Mesendoderm (in vitro differentiated cells): ENCODE results near the gene NT5DC1.
A peak's percentile ranks its signal among the peaks of the same experiment; 100 is the strongest.

Experiments
- DNase-seq: peaks from one replicate; pipeline ENCODE4 v3.0.0; 2013
- H2AK5ac ChIP-seq: 2 replicates; pipeline ENCODE4 v1.6.1; 2013; ENCODE audit warnings: low read length, inconsistent platforms
- H2BK120ac ChIP-seq: 2 replicates; pipeline ENCODE4 v1.6.1; 2013; ENCODE audit warnings: low read depth, mild to moderate bottlenecking, low read length, moderate library complexity, mixed read lengths
- H2BK15ac ChIP-seq: replicated peaks from 2 replicates; pipeline ENCODE4 v1.6.1; 2013; ENCODE audit warnings: low read depth, mild to moderate bottlenecking, moderate library complexity
- H2BK5ac ChIP-seq: 2 replicates; pipeline ENCODE4 v1.6.1; 2013; ENCODE audit warnings: low read length, inconsistent platforms
- H3K18ac ChIP-seq: 2 replicates; pipeline ENCODE4 v1.6.1; 2013; ENCODE audit warnings: mild to moderate bottlenecking, low read length, mixed read lengths
- H3K23ac ChIP-seq: one replicate; pipeline ENCODE4 v1.6.1; 2013; ENCODE audit warnings: low read length
- H3K27ac ChIP-seq: 2 replicates; pipeline ENCODE4 v1.5.1; 2013; ENCODE audit warnings: low read depth, mild to moderate bottlenecking, inconsistent platforms, low read length, moderate library complexity
- H3K27me3 ChIP-seq: 2 replicates; pipeline ENCODE4 v1.6.1; 2013; ENCODE audit warnings: low read length, control low read depth, mild to moderate bottlenecking, inconsistent platforms; ENCODE audit not compliant: insufficient read depth, poor library complexity
- H3K36me3 ChIP-seq: 2 replicates; pipeline ENCODE4 v1.6.1; 2013; ENCODE audit warnings: low read length, inconsistent platforms; ENCODE audit not compliant: control insufficient read depth, insufficient read depth
- H3K4ac ChIP-seq: one replicate; pipeline ENCODE4 v1.6.1; 2013; ENCODE audit warnings: low read depth, mild to moderate bottlenecking, low read length, moderate library complexity
- H3K4me1 ChIP-seq: 2 replicates; pipeline ENCODE4 v1.6.1; 2013; ENCODE audit warnings: low read depth, low read length, inconsistent platforms; ENCODE audit not compliant: control insufficient read depth
- H3K4me2 ChIP-seq: 2 replicates; pipeline ENCODE4 v1.6.1; 2013; ENCODE audit warnings: low read length
- H3K4me3 ChIP-seq: 2 replicates; pipeline ENCODE4 v1.5.1; 2013; ENCODE audit warnings: mild to moderate bottlenecking, low read length
- H3K56ac ChIP-seq: one replicate; pipeline ENCODE4 v1.6.1; 2013; ENCODE audit warnings: low read length
- H3K79me1 ChIP-seq: 2 replicates; pipeline ENCODE4 v1.6.1; 2013; ENCODE audit warnings: low read length, inconsistent platforms
- H3K79me2 ChIP-seq: 2 replicates; pipeline ENCODE4 v1.6.1; 2013; ENCODE audit warnings: mild to moderate bottlenecking, low read length; ENCODE audit not compliant: control insufficient read depth, insufficient read depth
- H3K9ac ChIP-seq: 2 replicates; pipeline ENCODE4 v1.6.1; 2013; ENCODE audit warnings: low read length, inconsistent platforms
- H4K5ac ChIP-seq: one replicate; pipeline ENCODE4 v1.6.1; 2013; ENCODE audit warnings: low read length
- H4K8ac ChIP-seq: one replicate; pipeline ENCODE4 v1.6.1; 2013; ENCODE audit warnings: low read depth, mild to moderate bottlenecking, control low read depth, low read length, moderate library complexity
- WGBS: extraction: QIAGEN DNeasy Blood & Tissue Kit; methylation state at CpG from one replicate; pipeline ENCODE4 v1.1.7; 2013; ENCODE audit warnings: low lambda C conversion rate, missing lambda C conversion rate; ENCODE audit not compliant: insufficient coverage; ENCODE audit errors: extremely low coverage; 5-methylcytosine and 5-hydroxymethylcytosine counted together

The NT5DC1 gene

DNA sequence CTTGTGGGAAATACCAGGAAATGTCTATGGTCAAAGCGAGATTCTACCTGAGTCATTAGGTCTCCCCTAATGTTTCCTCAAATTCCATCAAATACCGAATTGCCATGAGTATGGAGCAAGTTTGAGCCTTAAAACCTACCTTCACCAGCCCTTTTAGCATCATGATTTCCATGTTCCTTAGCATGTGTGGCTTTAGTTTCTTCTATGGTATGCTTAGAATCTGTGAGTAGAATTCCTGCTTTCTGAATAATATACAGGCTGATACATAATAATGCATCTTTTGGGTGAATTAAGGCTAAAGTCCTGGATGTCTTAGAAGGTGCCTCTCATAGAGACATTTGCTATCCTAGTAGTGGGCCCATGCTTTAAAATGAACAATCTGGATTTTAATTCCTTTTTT is 121.3 kb downstream of the NT5DC1 start:
- Histone ChIP-seq H3K18ac (no peak overlapping the region), H3K4me3 (no peak overlapping the region), H3K4me2 (no peak overlapping the region), H2BK15ac (no peak overlapping the region), H3K4me1 (peaks cover 4% of the 10 kb centered on the region), H3K79me1 (no peaks in the 10 kb centered on the region), H3K4ac (no peak overlapping the region), H4K8ac (no peak overlapping the region), H3K79me2 (no peaks in the 10 kb centered on the region), H3K23ac (no peak overlapping the region), H4K5ac (no peak overlapping the region), H3K27me3 (no peaks in the 10 kb centered on the region), H2BK5ac (no peak overlapping the region), H2BK120ac (no peak overlapping the region), H3K27ac (no peak overlapping the region), H2AK5ac (no peak overlapping the region), H3K9ac (no peak overlapping the region), H3K56ac (no peak overlapping the region), H3K36me3 (no peaks in the 10 kb centered on the region)
- no CpG with 5 or more reads among the region's 2 CpGs for WGBS
- no peak for DNase-seq

DNA sequence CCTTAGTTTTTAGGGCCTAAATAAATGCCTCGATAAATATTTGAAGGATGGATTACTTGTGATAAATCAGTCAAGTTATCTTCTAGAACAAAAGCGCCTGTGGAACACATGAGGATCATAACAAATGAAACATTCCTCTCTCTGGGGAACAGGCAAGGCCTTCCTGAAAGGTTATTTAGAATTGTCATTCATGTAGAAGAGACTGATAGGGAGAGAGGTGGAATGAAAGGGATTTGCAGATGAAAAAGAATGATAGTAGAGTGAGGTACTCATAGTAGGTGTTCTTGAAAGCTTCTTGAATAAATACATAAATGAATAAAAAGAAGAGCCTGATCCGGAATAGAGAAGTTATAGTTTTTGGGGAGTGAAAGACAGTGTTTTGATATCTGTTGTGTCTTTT is 122.7 kb downstream of the NT5DC1 start:
- Histone ChIP-seq H3K79me2 (no peaks in the 10 kb centered on the region), H2BK5ac (no peak overlapping the region), H3K4me2 (no peak overlapping the region), H3K56ac (no peak overlapping the region), H2AK5ac (no peak overlapping the region), H3K4me3 (no peak overlapping the region), H3K79me1 (no peaks in the 10 kb centered on the region), H3K4ac (no peak overlapping the region), H3K36me3 (no peaks in the 10 kb centered on the region), H3K27me3 (no peaks in the 10 kb centered on the region), H4K8ac (no peak overlapping the region), H3K27ac (no peak overlapping the region), H3K18ac (no peak overlapping the region), H4K5ac (no peak overlapping the region), H3K4me1 (peaks cover 4% of the 10 kb centered on the region), H3K9ac (no peak overlapping the region), H2BK15ac (no peak overlapping the region), H3K23ac (no peak overlapping the region), H2BK120ac (no peak overlapping the region)
- no peak for DNase-seq
- no CpG with 5 or more reads among the region's 3 CpGs for WGBS

DNA sequence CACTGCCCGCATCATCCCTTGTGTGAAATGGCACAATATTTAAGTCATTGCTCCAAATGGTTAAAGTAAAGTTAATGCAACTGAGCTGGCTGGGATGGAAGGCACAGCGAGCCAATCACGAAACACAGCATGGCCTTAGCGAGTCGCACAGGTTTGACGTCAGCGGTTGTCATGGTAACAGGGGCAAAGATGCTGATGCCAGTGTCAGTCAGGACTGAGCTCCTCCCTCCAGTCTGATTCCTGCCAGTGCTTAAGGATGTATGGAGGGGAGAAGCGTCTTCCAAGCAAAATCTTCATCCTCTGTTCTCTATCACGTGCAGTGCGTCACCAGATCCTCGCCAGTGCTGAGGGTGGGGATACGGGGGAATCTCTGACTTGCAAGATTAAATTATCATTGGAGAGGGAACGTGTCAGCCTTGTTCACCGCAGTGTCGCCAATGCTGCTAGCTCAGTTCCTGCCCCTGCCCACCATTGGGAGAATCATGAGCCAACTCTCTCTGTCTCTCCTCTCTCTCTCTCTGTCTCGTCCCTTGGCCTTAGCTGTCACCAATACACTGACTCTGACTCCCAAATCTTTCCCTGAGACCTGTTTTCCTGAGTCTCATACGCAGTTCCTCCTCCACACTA is 128.7 kb downstream of the NT5DC1 start:
- H3K23ac ChIP-seq, result no peak overlapping the region
- H3K18ac ChIP-seq, result no peak overlapping the region
- H4K8ac ChIP-seq, result no peak overlapping the region
- H3K4ac ChIP-seq, result no peak overlapping the region
- no peaks in the 10 kb centered on the region for H3K79me2 ChIP-seq
- no peaks in the 10 kb centered on the region for H3K27me3 ChIP-seq
- no peak overlapping the region for H2AK5ac ChIP-seq
- H3K9ac ChIP-seq, result no peak overlapping the region
- H3K27ac ChIP-seq, result no peak overlapping the region
- no peak overlapping the region for H3K4me2 ChIP-seq
- H3K4me3 ChIP-seq, result no peak overlapping the region
- DNase-seq, result peak; percentile 99
- H3K36me3 ChIP-seq, result no peaks in the 10 kb centered on the region
- H3K56ac ChIP-seq, result no peak overlapping the region
- H3K4me1 ChIP-seq, result no peaks in the 10 kb centered on the region
- H2BK120ac ChIP-seq, result no peak overlapping the region
- no CpG with 5 or more reads among the region's 17 CpGs for WGBS
- no peaks in the 10 kb centered on the region for H3K79me1 ChIP-seq
- no peak overlapping the region for H2BK5ac ChIP-seq
- no peak overlapping the region for H2BK15ac ChIP-seq
- no peak overlapping the region for H4K5ac ChIP-seq

DNA sequence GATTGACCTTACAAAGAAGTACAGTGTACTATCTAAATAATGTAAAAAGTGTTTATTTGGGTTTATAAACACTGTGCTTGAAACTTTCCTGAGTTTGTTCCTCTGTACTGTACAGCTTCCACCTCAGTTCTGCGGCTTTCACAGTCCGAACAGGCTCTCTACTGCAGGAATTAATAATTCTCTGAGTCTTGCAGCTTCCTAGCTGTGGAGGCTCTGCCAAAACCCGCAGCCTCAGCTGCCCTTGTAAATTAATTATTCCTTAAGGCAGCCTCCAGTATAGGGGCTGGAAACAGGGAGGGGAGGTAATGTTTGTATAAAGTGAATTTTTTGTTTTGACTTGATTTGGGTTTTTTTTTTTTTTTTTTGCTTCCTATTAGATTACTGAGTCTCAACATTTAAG is 134.0 kb downstream of the NT5DC1 start:
- Histone ChIP-seq H3K79me2 (no peaks in the 10 kb centered on the region), H3K27me3 (no peaks in the 10 kb centered on the region), H3K23ac (no peak overlapping the region), H3K56ac (no peak overlapping the region), H3K27ac (no peak overlapping the region), H4K8ac (no peak overlapping the region), H2BK120ac (no peak overlapping the region), H3K4me1 (no peaks in the 10 kb centered on the region), H2AK5ac (no peak overlapping the region), H3K4ac (no peak overlapping the region), H2BK5ac (no peak overlapping the region), H3K4me3 (no peak overlapping the region), H3K18ac (no peak overlapping the region), H3K79me1 (no peaks in the 10 kb centered on the region), H3K36me3 (no peaks in the 10 kb centered on the region), H3K4me2 (no peak overlapping the region), H2BK15ac (no peak overlapping the region), H3K9ac (no peak overlapping the region), H4K5ac (no peak overlapping the region)
- no peak for DNase-seq
- no CpG with 5 or more reads among the region's 3 CpGs for WGBS

DNA sequence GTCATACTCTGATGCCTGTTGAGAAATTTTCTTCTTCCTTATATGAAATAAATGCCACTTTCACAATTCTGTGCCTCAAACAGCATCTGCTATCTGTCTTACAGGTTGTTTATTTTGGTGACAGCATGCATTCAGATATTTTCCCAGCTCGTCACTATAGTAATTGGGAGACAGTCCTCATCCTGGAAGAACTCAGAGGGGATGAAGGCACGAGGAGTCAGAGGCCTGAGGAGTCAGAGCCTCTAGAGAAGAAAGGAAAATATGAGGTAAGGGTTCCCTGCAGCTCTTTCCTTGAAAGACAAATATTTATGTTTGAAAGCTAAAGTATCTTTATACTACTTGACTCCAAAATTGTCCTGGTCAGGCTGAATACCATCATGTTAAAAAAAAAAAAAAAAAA is 137.4 kb downstream of the NT5DC1 start:
- Histone ChIP-seq H3K27me3 (no peaks in the 10 kb centered on the region), H3K79me2 (no peaks in the 10 kb centered on the region), H3K36me3 (no peaks in the 10 kb centered on the region), H4K8ac (no peak overlapping the region), H3K23ac (no peak overlapping the region), H3K4me2 (no peak overlapping the region), H2AK5ac (no peak overlapping the region), H3K18ac (no peak overlapping the region), H3K56ac (no peak overlapping the region), H3K4me1 (no peaks in the 10 kb centered on the region), H2BK120ac (no peak overlapping the region), H3K79me1 (no peaks in the 10 kb centered on the region), H2BK5ac (no peak overlapping the region), H4K5ac (no peak overlapping the region), H3K27ac (no peak overlapping the region), H2BK15ac (no peak overlapping the region), H3K4me3 (no peak overlapping the region), H3K9ac (no peak overlapping the region), H3K4ac (no peak overlapping the region)
- no peak for DNase-seq
- no CpG with 5 or more reads among the region's 2 CpGs for WGBS

DNA sequence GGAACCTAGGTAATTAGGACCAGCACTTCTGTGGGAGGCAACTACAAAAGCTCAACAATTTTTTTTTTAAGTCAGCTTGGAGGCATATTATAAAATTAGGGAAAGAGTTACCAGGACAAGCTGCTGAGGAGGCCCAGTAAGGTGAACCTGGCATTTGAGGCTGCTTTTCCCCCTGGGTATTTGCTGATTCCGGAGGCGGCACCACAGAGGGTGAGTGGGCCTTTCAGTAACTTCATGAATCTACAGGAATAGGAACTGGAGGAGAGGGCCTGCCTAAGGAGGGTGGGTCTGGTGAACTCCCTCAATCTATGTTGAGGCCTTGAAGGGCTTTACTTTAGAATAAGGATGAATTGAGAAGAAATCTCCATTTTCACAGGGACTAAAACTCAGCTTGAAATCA is 138.6 kb downstream of the NT5DC1 start:
- Histone ChIP-seq H3K4me2 (no peak overlapping the region), H2BK15ac (no peak overlapping the region), H2AK5ac (no peak overlapping the region), H3K79me1 (no peaks in the 10 kb centered on the region), H3K9ac (no peak overlapping the region), H3K27me3 (no peaks in the 10 kb centered on the region), H2BK5ac (no peak overlapping the region), H4K8ac (no peak overlapping the region), H4K5ac (no peak overlapping the region), H3K18ac (no peak overlapping the region), H3K27ac (no peak overlapping the region), H3K4me3 (no peak overlapping the region), H3K4me1 (no peaks in the 10 kb centered on the region), H3K4ac (no peak overlapping the region), H2BK120ac (no peak overlapping the region), H3K56ac (no peak overlapping the region), H3K79me2 (no peaks in the 10 kb centered on the region), H3K23ac (no peak overlapping the region), H3K36me3 (no peaks in the 10 kb centered on the region)
- no CpG with 5 or more reads among the region's 2 CpGs for WGBS
- DNase-seq, result no peak
